HG03108 (cell line): ENCODE results near the gene RUNX3.
A peak's percentile ranks its signal among the peaks of the same experiment; 100 is the strongest.
"Not testable (repeated sequence)": the region's sequence is repeated elsewhere in the genome, so short reads cannot be mapped to it uniquely, and the experiment has no call there.

ENCODE experiments used
- ATAC-seq: cut with Tn5 transposase; IDR thresholded peaks from one replicate; pipeline ENCODE4 v1.9.1; 2021; ENCODE audit warnings: moderate library complexity; ENCODE audit not compliant: unreplicated experiment

Gene RUNX3

DNA sequence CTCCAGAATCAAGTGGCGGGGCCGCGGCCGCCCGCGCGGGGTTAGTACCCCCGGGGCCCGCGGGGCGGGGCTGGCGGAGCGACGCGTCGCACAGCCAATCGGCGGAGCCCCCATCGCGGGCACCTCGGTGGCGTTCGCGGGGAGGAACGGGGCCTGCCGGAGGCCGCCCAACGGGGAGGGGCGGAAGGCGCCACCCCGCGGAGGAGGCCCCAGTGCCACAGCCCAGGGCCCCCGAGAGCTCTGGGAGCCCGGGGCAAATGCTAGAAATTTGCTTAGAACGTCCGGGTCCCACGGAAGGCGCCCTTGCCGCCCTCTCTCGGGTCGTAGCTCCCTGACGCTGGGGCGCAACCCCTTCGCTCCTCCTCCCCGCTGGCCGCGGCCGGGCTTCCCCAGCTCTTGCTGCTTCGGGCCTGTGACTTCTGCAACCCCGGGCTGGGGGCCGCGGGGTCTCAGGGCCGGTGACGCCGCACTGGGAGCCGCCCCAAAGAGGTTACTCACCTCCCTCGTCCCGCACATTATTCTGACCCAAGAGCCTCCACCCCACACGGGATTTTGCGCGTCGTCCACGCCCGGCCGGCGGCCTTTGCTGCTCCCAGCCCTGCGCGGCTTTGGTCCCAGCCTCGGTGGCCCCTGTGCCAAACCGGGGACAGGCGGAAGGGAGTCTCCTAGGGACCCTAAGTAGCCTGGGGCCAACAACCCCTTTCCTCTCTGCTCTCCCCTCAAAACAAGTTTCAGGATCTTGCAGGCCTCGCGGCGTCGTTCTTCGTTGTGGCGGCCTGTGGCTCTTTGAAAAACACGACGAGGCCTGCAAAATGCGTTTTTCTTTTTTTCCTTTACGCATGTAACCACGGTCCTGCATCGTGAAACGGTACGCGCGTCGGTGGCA is at the start of gene RUNX3:
Gene RUNX3 (minus strand): TSS at position 17 of the 886 bp plus-strand sequence. CDS start 408 bp downstream, outside the sequence.
- ATAC-seq, result peak; percentile 71

- ATAC-seq, result not testable (repeated sequence)
These were observed 49.2 kb upstream of the RUNX3 start for GRCh38 chr1:24979232-24979631.

DNA sequence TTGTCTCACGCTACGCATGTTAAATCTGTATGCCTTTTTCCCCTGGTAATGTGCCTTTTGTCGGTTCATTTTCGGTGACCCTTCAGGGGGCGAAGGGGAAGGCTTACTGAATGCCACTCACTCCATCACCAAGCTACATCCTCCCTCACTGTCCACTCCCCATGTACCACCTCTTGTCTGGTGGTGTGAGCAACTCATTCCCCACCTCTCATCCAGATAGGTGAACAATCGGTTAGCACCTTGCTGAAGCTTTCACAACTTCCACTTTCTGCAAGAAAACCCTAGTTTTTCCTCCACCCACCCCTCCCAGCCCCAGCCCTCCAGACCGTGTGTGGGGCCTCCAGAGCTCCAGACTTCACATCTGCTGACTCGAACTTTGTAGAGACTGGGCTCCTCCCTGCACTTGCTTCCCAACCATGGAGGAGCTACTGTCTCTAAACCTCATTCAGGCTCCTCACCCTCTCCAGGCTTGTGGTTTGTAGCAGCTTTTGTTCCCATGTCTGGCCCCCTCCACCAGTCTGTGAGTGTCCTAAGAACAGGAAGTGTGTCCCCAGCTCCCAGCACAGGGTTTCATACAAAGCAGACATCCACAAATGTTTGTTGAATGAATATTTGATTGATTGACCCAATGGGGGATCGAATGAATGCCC is 48.4 kb upstream of the RUNX3 start:
- no peak for ATAC-seq

DNA sequence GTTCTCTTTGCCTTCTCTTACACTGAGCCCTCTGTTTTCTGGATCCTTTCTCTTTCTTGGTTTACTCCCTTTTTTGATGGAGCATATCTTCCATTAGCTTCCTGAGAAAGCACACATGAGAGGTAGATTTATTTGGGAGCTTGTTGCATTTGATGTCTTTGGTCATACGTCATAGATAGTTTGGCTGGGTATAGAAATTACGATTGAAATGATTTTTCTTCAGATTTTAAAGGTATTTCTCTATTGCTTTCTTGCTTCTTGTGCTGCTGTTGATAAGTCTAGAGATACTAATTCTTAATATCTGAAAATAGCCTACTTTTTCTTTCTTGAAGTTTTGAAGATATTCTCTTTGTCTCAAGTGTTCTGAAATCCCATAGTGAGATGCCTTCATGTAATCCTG is 45.3 kb upstream of the RUNX3 start:
- ATAC-seq, result no peak

- ATAC-seq, result no peak
These were observed 43.2 kb upstream of the RUNX3 start for GRCh38 chr1:24973315-24973714.

DNA sequence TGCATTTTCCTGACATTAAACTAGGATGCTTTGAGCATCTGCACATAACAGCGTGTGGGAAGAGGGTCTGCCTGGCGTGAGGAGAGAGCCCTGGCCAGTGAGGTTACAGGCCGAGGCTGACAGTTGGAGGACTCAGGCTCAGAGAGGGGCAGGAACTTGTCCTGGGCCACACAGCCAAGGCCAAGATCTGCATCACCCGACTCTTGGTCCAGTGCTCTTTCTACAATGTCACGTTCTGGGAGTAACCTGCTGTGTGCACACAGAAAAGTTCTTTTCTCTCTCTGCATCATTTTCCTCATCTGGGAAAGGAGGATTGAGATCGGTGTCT is 42.8 kb upstream of the RUNX3 start:
- no peak for ATAC-seq

- no peak for ATAC-seq
These were observed 42.3 kb upstream of the RUNX3 start for GRCh38 chr1:24972221-24972914.

GRCh38 chr1:24970926-24971875 is 41.1 kb upstream of the RUNX3 start:
- ATAC-seq, result no peak

GRCh38 chr1:24970399-24970753 is 40.3 kb upstream of the RUNX3 start:
- ATAC-seq, result no peak

DNA sequence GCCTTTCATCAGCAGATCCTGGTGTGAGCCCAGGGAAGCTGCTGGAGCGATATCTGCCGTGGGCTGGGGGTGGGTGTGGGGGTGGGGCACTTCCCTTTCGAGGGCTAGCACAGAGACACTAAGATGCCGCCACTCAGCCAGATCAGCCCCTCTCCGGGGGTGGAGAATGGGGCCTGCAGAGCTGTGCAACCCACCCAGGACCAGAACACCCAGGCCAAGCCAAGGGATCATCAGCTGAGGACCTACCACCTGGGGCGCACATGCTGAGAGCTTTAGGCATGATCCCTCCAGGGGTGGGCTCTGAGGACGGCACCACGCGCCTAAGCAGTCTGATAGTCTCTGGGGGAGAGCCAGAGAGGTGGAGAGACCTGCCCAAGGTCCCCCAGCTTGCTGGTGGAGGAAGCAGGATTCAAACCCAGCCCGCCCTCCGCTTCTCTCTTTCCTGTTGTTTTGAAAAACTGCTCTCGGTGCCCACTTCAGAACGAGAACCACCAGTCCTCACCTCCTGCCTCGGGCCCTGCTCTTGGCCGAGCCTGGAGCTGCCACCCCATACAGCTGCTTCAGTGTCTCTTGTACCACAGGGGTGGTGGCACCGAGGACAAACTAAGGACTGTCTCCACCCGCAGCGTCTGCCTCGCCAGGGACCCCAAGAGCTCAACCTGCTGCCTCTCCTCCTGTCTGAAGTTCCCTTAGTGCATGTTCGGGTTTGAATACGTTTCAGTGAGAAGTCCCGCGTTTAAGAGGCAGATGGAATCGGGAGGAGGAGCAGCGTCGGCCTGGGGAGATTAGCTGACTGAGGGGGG is 39.7 kb upstream of the RUNX3 start:
- ATAC-seq, result no peak

DNA sequence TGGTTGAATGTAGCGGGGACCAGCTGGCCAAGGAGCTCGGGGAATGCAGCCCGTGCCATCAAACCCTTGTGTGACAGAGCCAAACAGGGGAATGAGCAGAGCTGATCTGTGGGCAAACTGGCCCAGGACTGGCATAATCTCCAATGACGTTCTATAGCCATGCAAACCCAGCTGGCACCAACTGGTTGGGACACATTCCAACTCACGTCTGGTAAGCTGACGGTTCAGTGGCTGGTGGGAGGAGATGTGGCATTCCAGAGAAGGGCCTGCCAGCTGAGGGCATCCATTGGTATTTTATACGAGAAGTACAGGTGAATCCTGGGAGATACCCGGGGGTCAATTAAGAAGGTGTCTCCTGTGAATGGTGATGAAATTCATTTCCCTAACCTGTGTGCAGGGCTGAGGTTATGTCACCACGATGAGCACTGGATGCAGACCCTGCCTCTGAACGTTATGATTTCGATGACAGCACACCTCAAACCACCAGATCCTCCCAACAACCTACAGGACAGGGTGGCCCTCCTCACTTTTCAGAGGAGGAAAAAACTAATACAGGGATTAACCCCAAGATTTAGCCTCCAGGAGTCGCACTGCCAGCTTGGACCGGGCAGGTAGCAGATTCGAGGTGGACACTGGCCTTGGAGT is 39.0 kb upstream of the RUNX3 start:
- ATAC-seq, result no peak

DNA sequence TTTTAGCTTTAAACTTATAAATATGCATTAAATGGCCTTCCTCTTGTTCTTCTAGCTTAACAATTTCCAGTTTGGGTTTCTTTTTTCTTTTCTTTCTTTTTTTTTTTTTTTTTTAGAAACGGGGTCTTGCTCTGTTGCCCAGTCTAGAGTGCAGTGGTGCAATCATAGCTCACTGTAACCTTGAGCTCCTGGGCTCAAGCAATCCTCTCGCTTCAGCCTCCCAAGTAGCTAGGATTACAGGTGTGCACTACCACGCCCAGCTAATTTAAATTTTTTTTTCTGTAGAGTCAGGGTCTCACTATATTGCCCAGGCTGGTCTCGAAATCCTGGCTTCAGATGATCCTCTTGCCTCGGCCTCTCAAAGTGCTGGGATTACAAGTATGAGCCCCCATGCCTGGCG is 37.9 kb upstream of the RUNX3 start:
- ATAC-seq, result no peak

- ATAC-seq, result no peak
These were observed 37.5 kb upstream of the RUNX3 start for GRCh38 chr1:24967555-24967954.

GRCh38 chr1:24966724-24967346 is 36.8 kb upstream of the RUNX3 start:
- ATAC-seq, result no peak

- ATAC-seq, result no peak
These were observed 36.1 kb upstream of the RUNX3 start for GRCh38 chr1:24966121-24966723.

DNA sequence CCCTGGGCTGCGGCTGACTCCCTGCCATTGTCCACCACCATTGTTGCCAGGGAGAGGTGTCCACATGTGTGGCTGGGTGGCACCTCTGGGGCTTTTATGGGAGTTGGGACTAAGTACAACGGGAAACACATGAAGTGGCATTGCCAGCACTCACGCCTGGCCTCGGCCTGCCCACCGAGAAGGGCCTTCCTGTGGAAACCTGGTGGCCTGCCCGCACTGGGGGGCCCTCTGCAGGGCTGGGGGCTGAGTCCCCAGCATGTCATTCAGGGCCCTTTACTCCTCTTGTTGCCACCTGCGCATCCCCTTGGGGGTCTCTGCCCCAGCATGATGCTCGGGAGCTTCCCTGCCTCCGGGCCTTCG is 35.5 kb upstream of the RUNX3 start:
- peak; percentile 2 for ATAC-seq

- ATAC-seq, result peak; percentile 81
These were observed 34.9 kb upstream of the RUNX3 start for GRCh38 chr1:24964811-24965570.
